SJCRH30 (cell line): ENCODE data around the gene CFL2. TPM values are rescaled to one million over a fixed set of nuclear protein-coding genes. Genes with fewer than 3 reads are reported as not detected.
"Not testable (repeated sequence)": the region's sequence is repeated elsewhere in the genome, so short reads cannot be mapped to it uniquely, and the experiment has no call there.

Source experiments
- DNase-seq, 2 experiments: peaks; one replicate each; pipeline ENCODE4 v3.0.0-alpha.2; 2015 to 2020
- H3K27ac ChIP-seq: fragments of 250-450 bp; sonication (Bioruptor Pico); 2 replicates; pipeline ENCODE4 v1.5.1; 2020; ENCODE audit warnings: mild to moderate bottlenecking, moderate library complexity
- H3K27me3 ChIP-seq: fragments of 250-450 bp; sonication (Bioruptor Pico); 2 replicates; pipeline ENCODE4 v1.5.1; 2020; ENCODE audit warnings: mild to moderate bottlenecking, moderate library complexity
- H3K36me3 ChIP-seq: fragments of 250-450 bp; sonication (Bioruptor Pico); 2 replicates; pipeline ENCODE4 v1.5.1; 2020; ENCODE audit warnings: mild to moderate bottlenecking, moderate library complexity
- H3K4me1 ChIP-seq: fragments of 250-450 bp; sonication (Bioruptor Pico); 2 replicates; pipeline ENCODE4 v1.5.1; 2020; ENCODE audit warnings: mild to moderate bottlenecking, moderate library complexity
- H3K4me3 ChIP-seq: fragments of 250-450 bp; sonication (Bioruptor Pico); 2 replicates; pipeline ENCODE4 v1.5.1; 2020; ENCODE audit warnings: mild to moderate bottlenecking, moderate library complexity
- H3K9me3 ChIP-seq: fragments of 250-450 bp; sonication (Bioruptor Pico); replicated peaks from 2 replicates; pipeline ENCODE4 v1.5.1; 2020; ENCODE audit warnings: mild to moderate bottlenecking, moderate library complexity
- total RNA-seq: library from RNA; depleted of rRNA; stranded (reverse); fragments of >200 nt; shearing (Covaris generic); gene quantifications from 2 replicates; pipeline ENCODE4 v1.2.3, GENCODE V29; 2014

The CFL2 gene
- total RNA-seq, 1 experiment from 2014 or later = 233 TPM

DNA sequence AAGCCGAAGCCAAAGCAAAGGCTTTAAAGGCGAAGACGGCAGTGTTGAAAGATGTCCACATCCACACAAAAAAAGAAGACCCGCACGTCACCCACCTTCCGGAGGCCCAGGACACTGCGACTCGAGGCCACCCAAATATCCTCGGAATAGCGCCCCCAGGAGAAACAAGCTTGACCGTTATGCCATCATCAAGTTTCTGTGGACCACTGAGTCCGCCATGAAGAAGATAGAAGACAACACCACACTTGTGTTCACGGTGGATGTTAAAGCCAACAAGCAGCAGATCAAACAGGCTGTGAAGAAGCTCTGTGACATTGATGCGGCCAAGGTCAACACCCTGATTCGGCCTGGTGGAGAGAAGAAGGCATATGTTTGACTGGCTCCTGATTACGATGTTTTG, 20.2 kb downstream of the CFL2 start:
- H3K27me3 ChIP-seq, DNase-seq, H3K4me3 ChIP-seq, H3K27ac ChIP-seq, H3K36me3 ChIP-seq, H3K4me1 ChIP-seq, H3K9me3 ChIP-seq: not testable (repeated sequence)

DNA sequence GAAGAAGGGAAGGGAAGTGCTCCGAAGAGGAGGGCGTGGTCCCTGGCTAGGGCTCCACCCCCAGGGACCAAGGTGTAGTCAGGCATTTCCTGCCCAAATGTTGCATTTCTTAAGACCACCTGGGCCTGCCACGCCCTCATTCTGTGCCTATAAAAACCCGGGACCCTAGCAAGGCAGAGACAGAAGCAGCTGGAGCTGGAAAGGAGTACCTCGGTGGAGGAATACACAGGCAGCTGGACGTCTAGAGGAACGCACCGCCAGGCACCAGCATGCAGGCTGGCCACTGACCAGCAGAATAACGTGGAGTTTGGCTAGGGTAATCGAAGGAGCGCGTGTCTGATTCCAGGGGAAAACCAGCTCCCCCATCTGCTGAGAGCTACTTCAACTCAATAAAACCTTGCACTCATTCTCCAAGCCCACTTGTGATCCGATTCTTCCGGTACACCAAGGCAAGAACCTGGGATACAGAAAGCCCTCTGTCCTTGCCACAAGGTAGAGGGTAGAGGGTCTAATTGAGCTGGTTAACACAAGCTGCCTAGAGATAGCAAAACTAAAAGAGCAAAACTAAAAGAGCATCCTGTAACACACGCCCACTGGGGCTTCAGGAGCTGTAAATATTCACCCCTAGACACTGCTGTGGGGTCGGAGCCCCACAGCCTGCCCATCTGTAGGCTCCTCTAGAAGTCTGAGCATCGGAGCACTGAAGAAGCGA, 21.0 kb downstream of the CFL2 start:
- no peak overlapping the region for H3K27ac ChIP-seq
- H3K36me3 ChIP-seq = no peaks in the 10 kb centered on the region
- DNase-seq = peak; percentile 21 to 54
- peak overlapping the region; percentile 41 for H3K4me3 ChIP-seq
- no peaks in the 10 kb centered on the region for H3K27me3 ChIP-seq
- no peaks in the 10 kb centered on the region for H3K9me3 ChIP-seq
- no peaks in the 10 kb centered on the region; the same call in 1 of the 2 replicates for H3K4me1 ChIP-seq

DNA sequence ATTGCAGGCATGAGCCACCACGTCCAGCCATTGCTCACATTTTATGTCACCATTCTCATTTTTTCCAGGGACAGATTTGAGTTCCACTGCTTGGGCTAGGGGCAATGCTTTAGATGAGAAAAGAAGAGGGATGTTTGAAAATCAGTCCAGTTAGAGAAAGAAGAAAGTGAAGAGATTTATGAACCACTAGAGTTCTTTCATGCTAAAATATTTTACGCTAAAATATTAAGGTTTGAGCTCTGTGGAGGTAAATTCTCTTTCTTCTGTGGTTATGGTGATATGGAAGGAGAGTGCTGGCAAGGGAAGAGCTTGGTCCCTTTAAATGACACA, 21.5 kb downstream of the CFL2 start:
- H3K27ac ChIP-seq = no peak overlapping the region

GRCh38 chr14:34692348-34692747, 22.0 kb downstream of the CFL2 start:
- no peak for DNase-seq
- Histone ChIP-seq H3K4me3 (no peak overlapping the region), H3K4me1 (no peaks in the 10 kb centered on the region; the same call in 1 of the 2 replicates), H3K27me3 (no peaks in the 10 kb centered on the region), H3K36me3 (no peaks in the 10 kb centered on the region), H3K9me3 (no peaks in the 10 kb centered on the region), H3K27ac (no peak overlapping the region)

More for the DNA sequence above, 21.5 kb downstream of the CFL2 start:
- no peak for DNase-seq
- H3K9me3 ChIP-seq = no peaks in the 10 kb centered on the region
- H3K4me3 ChIP-seq = peak overlapping the region; percentile 41
- H3K36me3 ChIP-seq = no peaks in the 10 kb centered on the region
- no peaks in the 10 kb centered on the region; the same call in 1 of the 2 replicates for H3K4me1 ChIP-seq
- no peaks in the 10 kb centered on the region for H3K27me3 ChIP-seq

DNA sequence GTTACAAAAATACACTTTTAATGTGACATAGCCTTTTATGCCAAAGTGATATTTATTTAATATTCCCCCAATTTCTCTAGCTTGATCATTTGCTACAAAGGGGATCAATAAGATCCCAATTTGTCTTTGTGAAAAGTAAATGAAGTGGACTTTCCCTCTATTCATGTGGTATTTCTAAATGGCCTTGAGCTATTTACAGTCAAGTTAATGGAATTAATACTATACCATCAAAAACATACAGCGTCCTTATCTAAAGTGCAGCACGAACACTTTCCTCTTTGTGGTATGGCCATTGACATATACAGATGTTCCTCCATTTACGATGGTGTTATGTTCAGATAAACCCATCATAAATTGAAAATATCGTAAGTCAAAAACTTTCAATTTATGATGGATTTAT, 23.2 kb downstream of the CFL2 start:
- Histone ChIP-seq H3K36me3 (no peaks in the 10 kb centered on the region), H3K4me3 (no peak overlapping the region), H3K27ac (no peak overlapping the region), H3K9me3 (no peaks in the 10 kb centered on the region), H3K27me3 (no peaks in the 10 kb centered on the region), H3K4me1 (no peaks in the 10 kb centered on the region; the same call in 1 of the 2 replicates)
- DNase-seq = no peak

- Histone ChIP-seq H3K4me3 (no peak overlapping the region), H3K27me3 (no peaks in the 10 kb centered on the region), H3K36me3 (no peaks in the 10 kb centered on the region), H3K27ac (no peak overlapping the region), H3K4me1 (peaks cover under 1% of the 10 kb centered on the region), H3K9me3 (no peaks in the 10 kb centered on the region)
- DNase-seq = no peak
Observed at GRCh38 chr14:34688470-34689206, 25.8 kb downstream of the CFL2 start.

- DNase-seq = no peak
- H3K9me3 ChIP-seq = no peaks in the 10 kb centered on the region
- H3K4me3 ChIP-seq = no peak overlapping the region
- no peaks in the 10 kb centered on the region for H3K36me3 ChIP-seq
- peaks cover 12% of the 10 kb centered on the region for H3K4me1 ChIP-seq
- H3K27ac ChIP-seq = no peak overlapping the region
- no peaks in the 10 kb centered on the region for H3K27me3 ChIP-seq
Observed at GRCh38 chr14:34685819-34686428, 28.5 kb downstream of the CFL2 start.

- Histone ChIP-seq H3K4me1 (peaks cover 12% of the 10 kb centered on the region), H3K27ac (no peak overlapping the region), H3K4me3 (no peak overlapping the region), H3K27me3 (no peaks in the 10 kb centered on the region), H3K9me3 (no peaks in the 10 kb centered on the region), H3K36me3 (no peaks in the 10 kb centered on the region)
- no peak for DNase-seq
Observed at GRCh38 chr14:34684578-34684977, 29.8 kb downstream of the CFL2 start.

DNA sequence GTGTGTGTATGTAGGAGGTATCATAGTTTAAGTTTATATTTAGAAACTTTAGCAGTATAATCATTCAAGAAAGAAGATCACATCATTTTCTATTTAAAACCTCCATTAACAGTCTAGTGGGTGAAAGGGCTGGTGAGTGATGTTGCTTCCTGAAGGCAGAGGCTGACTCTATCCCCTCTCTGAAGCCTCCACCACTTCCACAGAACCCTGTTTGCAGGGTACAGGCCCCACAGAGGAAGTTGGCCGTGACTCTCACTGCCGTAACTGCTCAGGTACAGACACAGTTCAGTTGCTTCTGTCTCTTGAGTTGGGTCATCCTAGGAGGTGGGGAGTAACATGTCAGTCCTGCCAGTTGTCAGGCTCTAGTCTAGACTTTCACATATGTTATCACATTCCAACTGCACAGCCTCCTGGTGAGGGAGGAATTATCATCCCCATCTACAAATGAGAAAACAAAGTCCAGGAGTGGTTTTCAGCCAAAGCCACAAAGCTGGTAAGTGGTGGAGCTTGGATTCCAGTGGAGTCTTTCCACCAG, 31.5 kb downstream of the CFL2 start:
- H3K9me3 ChIP-seq = no peaks in the 10 kb centered on the region
- H3K27me3 ChIP-seq = no peaks in the 10 kb centered on the region
- DNase-seq = peak; percentile 23 to 55

DNA sequence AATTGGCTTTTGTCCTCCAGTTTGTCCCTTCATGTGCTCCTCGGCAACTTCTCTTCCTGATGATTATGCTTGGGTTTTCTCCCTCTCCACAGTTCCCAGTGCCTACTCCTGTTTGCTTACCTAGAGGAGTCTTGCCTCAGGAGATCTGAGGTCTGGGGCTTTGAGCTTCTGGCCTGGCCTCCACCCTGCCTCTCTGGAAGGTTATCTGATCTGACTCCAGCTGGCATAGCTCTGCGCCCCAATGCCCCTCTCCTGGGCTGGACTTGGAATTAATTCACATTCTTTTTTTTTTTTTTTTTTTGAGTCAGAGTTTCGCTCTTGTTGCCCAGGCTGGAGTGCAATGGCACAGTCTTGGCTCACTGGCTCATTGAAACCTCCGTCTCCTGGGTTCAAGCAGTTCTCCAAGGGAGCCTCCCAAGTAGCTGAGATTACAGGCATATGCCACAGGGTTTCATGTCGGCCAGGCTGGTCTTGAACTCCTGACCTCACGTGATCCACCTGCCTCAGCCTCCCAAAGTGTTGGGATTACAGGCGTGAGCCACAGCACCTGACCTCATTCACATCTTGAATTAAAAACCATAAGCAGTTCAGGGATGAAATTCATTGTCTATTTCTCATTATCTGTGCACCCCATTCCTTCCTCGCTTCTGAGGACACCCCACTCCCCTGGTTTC, 33.5 kb downstream of the CFL2 start:
- DNase-seq = peak in 1 of 2 experiments; percentile 20
- no peak overlapping the region for H3K4me3 ChIP-seq
- no peak overlapping the region for H3K27ac ChIP-seq
- no peaks in the 10 kb centered on the region for H3K9me3 ChIP-seq
- H3K27me3 ChIP-seq = no peaks in the 10 kb centered on the region
- H3K4me1 ChIP-seq = peaks cover 20% of the 10 kb centered on the region
- H3K36me3 ChIP-seq = no peaks in the 10 kb centered on the region

More for the DNA sequence above, 31.5 kb downstream of the CFL2 start:
- Histone ChIP-seq H3K36me3 (no peaks in the 10 kb centered on the region), H3K27ac (no peak overlapping the region), H3K4me3 (no peak overlapping the region), H3K4me1 (peaks cover 20% of the 10 kb centered on the region)

DNA sequence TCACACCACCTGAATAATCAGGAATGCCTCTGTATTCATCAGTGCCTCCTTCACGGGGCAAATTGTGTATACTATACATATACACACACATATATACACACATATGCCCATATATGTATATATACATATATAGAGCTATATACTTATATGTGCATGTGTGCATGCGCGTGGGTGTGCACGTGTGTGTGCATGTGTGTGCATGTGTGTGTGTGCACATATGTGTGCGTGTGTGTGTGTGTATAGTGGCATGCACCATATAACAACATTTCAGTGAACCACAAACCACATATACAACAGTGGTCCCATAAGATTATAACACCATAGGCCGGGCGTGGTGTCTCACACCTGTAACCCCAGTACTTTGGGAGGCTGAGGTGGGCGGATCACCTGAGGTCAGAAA, 35.7 kb downstream of the CFL2 start:
- H3K27me3 ChIP-seq = no peaks in the 10 kb centered on the region
- no peak for DNase-seq
- H3K27ac ChIP-seq = peak overlapping the region; percentile 86; the same call in 1 of the 2 replicates
- H3K4me1 ChIP-seq = peaks cover 20% of the 10 kb centered on the region
- peak overlapping the region; percentile 46; the same call in 1 of the 2 replicates for H3K4me3 ChIP-seq
- 0 out of 2 replicates have a peak, but pooled peaks cover 1% of the 10 kb centered on the region for H3K9me3 ChIP-seq
- H3K36me3 ChIP-seq = no peaks in the 10 kb centered on the region

DNA sequence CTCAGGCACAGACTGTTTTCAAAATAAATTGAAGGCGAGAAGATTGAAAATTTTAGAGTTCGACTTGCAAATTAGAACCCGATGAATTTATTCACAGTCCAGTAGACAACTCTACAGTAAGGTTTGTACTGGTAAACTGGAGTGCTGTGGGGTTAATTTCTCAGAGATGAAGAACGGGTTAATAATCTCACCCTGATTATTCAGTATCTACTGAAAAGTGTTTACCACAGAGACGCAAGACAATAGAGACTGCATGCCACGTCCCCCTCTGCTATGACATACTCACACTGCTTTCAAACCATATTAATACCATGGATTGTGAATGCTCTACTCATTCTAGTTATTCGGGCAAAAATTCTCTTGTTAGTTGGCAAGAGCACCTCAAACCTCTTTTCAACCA, 36.1 kb downstream of the CFL2 start:
- Histone ChIP-seq H3K27ac (peak overlapping the region; percentile 86), H3K27me3 (no peaks in the 10 kb centered on the region), H3K4me1 (peaks cover 16% of the 10 kb centered on the region), H3K4me3 (peak overlapping the region; percentile 46), H3K9me3 (0 out of 2 replicates have a peak, but pooled peaks cover 4% of the 10 kb centered on the region), H3K36me3 (no peaks in the 10 kb centered on the region)
- peak; percentile 17 to 54 for DNase-seq

- Histone ChIP-seq H3K27ac (no peak overlapping the region), H3K4me3 (no peak overlapping the region), H3K36me3 (no peaks in the 10 kb centered on the region), H3K27me3 (no peaks in the 10 kb centered on the region), H3K9me3 (0 out of 2 replicates have a peak, but pooled peaks cover 4% of the 10 kb centered on the region), H3K4me1 (peaks cover 8% of the 10 kb centered on the region)
- DNase-seq = no peak
Observed at GRCh38 chr14:34676516-34677211, 37.7 kb downstream of the CFL2 start.

- no peaks in the 10 kb centered on the region for H3K27me3 ChIP-seq
- H3K9me3 ChIP-seq = 0 out of 2 replicates have a peak, but pooled peaks cover 4% of the 10 kb centered on the region
- H3K27ac ChIP-seq = no peak overlapping the region
- no peak overlapping the region for H3K4me3 ChIP-seq
- no peak for DNase-seq
- H3K36me3 ChIP-seq = no peaks in the 10 kb centered on the region
- peaks cover 7% of the 10 kb centered on the region for H3K4me1 ChIP-seq
Observed at GRCh38 chr14:34673702-34674101, 40.7 kb downstream of the CFL2 start.
